GM19372 (cell line): ENCODE results near the gene DYNC1LI2.
"Not testable (repeated sequence)": the region's sequence is repeated elsewhere in the genome, so short reads cannot be mapped to it uniquely, and the experiment has no call there.

ENCODE experiments used
- ATAC-seq: cut with Tn5 transposase; IDR thresholded peaks from one replicate; pipeline ENCODE4 v1.9.1; 2021; ENCODE audit warnings: mild to moderate bottlenecking, low read depth, moderate library complexity; ENCODE audit not compliant: unreplicated experiment

The DYNC1LI2 gene

DNA sequence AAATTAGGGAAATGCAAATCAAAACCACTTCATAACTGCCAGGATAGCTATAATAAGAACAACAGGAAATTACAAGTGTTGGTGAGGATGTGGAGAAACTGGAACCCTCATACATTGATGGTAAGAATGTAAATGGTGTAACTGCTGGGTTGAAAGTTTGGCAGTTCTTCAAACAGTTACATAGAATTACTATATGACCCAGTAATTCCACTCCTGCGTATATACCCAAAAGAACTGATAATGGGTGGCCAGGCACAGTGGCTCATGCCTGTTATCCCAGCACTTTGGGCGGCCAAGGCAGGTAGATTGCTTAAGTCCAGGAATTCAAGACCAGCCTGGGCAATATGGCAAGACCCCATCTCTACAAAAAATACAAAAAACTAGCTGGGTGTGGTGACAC, 50.4 kb downstream of the DYNC1LI2 start:
- ATAC-seq = no peak

DNA sequence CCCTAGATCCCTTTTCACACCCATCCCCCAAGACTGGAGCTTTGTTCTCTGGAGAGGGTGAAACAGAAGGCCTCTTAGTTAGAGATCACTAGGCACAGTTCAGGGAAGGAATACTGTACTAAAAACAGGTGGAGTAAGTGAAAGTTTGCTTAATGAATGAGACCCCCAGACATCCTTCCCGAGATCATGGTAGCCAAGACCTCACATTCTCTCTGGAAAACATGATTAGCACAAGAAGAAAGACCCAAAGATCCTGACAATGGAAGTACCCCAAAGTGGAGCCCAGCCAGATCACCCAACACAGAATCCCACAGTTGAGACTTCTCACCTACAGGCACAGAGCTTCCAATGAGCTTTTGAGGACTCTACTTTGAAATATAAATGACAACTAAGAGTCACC, 51.5 kb downstream of the DYNC1LI2 start:
- ATAC-seq = no peak

DNA sequence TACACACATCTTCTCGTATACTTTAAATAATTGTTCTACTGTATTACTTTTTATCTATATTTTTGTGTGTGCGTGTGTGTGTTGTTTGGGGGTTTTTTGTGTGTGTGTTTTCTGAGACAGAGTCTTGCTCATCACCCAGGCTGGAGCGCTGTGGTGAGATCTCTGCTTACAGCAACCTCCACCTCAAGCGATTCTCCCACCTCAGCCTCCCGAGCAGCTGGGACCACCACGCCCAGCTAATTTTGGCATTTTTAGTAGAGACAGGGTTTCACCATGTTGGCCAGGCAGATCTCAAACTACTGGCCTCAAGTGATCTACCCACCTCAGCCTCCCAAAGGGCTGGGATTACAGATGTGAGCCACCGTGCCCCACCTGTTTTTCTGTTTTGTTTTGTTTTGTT, 53.4 kb downstream of the DYNC1LI2 start:
- ATAC-seq = no peak

DNA sequence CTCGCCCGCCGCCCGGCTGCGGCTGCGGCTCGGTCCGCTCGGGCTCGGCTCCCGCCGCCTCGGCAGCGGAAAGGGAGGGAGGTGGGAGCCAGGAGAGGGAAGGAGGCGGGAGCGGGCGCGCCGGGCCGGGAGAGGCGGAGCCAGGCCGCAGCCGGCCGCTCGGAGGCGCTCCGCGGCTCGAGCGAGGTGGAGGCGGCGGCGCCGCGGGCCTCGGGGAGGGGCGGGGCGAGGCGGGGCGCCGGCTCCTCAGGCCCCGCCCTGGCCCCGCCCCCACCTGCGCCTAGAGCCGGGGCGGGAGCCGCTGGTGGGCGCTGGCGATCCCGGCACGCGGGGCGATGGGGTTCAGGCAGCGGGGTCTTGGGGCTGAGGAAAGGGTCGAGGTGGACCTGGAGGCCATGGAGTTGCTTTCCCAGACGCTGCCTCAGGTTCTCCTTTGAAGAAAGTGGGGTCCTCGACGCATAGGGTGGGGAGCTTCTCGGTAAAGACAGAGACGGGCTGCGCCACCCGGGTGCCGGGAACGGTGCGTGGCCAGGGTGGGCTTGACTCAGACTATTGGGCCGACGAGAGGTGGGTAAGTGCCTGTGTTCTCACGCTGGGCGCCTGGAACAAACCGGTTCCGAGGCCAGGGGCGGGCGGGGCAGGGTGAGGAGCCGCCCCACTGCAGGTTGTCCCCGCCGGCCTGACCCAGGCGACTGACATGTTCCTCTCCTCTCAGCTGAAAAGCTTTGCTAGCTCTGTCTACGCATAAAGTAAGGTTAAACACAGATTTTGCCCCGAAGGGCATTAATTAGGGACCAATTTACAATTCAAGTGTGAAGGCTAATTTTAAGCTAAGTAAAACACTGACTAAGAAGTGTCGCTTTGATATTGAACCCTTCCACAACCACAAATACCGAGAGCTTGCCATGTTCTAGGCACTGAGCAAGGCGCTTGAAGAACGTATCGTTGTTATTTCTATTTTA, 54.5 kb downstream of the DYNC1LI2 start, which contains the start of gene CMTM4:
Gene CMTM4 (minus strand): TSS at position 75 of the 962 bp plus-strand sequence. CDS start 218 bp downstream, outside the sequence.
- peak; percentile 88 for ATAC-seq

DNA sequence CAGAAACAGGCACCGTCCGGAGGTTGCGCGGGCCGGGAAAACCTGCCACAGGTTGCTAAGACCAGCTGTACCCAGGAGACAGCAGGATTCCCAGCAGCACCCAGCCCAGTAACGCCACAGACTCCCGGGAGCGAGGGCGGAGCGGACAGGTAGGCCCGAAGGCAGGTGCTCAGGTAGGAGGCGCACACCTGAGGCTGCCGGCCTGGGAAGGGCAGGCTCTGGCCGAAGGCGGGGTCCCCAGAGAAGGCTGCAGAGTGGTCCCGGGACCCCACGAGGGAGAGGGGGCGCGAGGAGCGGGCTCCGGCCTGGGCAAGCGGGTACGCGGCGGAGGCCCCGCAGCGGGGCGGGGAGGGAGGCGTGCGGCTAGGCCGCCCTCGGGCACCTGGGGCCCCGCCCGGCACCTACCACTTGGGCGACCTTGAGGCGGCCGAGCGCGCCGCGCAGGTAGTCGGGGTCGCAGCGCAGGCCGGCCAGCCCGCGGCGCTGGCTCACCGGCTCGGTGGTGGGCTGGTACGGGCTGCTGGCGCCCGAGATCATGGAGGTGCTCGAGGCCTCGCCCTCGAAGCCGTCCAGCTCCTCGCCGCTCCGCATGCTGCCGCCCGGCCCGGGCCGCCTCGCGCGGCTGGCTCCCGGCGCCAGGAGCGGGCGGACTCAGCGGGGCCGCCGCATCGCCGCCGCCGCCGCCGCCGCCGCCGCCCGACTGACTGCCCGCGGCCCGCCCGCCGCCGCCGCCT, 55.3 kb downstream of the DYNC1LI2 start:
- ATAC-seq = peak; percentile 33

DNA sequence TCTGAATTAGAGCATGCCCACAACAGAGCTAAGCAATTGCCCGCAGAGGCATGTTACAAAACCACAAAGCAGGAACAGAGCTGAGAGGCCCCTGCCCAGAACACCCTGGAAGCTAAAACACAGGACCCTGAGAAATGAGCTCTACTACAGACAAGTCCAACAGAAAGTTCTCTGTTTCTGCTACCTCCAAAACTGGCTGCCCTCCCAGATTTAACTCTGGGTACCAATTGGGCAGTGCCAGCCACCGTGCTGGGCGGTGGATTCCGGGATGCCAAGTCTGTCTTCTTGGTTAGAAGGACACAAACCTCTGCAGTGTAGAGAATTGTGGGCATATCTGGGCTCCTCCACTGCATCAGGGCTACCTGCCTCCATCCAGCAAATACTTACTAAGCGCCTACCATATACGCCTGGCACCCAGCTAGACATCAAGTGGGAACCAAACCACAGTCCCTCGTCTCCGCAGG, 55.9 kb downstream of the DYNC1LI2 start:
- no peak for ATAC-seq

DNA sequence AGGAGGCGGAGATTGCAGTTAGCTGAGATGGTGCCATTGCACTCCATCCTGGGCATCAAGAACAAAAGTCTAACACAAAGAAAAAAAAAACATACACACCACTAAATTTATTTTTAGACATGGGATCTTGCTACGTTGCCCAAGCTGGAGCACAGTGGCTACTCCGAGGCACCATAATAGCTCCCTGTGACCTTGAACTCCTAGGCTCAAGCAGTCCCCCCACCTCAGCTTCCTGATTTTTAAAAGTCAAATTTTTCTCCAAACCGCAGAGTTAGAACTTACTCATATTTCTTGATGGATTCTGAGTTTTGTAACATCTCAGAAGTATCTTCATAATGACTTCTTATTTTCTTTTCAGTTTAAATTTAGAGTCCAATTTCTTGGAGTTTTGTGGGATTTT, 58.3 kb downstream of the DYNC1LI2 start:
- ATAC-seq = no peak

DNA sequence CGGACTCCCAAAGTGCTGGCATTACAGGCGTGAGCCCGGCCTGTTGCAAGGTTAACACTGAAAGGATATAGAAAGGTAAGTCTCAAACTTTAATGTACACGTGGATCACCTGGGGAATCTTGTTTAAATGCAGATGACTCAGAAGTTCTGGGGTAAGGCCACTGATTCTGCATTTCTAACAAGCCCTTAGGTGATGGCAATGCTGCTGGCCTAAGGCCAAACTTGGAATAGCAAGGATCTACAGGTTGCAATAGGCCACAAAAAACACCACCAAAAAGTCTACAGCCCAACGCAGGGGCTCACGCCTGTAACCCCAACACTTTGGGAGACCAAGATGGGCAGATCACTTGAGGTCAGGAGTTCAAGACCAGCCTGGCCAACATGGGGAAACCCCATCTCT, 59.1 kb downstream of the DYNC1LI2 start:
- no peak for ATAC-seq

DNA sequence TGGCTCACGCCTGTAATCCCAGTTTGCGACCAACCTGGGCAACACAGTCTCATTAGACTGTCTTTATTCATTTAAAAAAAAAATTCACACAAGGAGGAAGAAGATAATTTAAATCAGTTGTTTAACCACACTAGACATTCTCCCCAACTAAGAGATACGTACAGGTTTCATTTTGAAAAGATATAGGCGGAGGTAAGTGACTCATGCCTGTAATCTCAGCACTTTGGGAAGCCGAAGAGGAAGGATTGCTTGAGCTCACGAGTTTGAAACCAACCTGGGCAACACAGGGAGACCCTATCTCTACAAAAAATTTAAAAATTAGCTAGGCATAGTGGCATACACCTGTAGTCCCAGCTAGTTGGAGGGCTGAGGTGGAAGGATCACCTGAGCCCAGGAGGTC, 60.2 kb downstream of the DYNC1LI2 start:
- ATAC-seq = no peak

DNA sequence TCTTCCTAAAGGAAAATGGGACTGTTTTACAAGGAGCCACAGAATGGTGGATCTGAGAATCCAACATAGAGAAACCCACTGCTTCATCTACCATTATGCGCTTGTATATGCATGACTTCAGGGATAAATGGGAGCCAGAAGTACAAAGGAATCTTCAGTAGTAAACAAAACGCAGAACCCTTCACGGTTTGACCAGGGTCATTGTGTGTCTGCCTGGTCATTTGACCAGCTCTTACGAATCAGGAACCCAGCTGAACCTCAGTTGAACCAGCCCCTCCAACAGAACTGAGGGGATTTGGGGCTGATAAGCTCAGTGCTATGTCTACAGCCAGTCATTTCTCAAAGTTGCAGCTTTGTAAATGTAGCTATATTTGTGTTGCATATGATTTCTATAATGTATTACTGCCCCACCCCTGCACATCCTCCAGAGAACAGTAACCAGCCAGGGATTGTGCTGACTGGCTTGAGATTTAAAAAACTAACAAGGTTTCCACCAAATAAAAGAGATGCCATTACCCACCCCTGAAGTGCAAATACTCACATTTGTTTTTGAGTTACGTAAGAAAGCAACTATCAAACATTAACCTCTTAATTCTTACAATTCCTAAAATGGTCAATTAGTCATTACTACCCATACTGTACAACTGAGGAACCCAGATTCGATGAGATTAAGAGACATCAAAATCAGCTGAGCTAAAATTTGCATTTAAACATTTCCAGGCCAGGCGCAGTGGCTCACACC, 61.1 kb downstream of the DYNC1LI2 start:
- no peak for ATAC-seq

DNA sequence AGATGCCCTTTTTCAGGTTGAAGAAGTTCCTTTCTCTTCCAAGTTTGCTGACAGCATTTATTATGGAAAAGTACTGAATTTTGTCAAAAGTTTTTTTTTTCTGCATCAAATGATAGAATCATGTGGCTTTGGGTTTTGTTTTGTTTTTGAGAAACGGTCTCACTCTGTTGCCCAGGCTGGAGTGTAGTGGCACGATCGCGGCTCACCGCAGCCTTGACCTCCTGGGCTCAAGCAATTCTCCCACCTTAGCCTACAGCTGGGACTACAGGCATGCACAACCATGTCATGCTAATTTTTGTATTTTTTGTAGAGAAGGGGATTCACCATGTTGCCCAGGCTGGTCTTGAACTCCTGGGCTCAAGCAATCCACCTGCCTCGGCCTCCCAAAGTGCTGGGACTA, 62.1 kb downstream of the DYNC1LI2 start:
- ATAC-seq = no peak

DNA sequence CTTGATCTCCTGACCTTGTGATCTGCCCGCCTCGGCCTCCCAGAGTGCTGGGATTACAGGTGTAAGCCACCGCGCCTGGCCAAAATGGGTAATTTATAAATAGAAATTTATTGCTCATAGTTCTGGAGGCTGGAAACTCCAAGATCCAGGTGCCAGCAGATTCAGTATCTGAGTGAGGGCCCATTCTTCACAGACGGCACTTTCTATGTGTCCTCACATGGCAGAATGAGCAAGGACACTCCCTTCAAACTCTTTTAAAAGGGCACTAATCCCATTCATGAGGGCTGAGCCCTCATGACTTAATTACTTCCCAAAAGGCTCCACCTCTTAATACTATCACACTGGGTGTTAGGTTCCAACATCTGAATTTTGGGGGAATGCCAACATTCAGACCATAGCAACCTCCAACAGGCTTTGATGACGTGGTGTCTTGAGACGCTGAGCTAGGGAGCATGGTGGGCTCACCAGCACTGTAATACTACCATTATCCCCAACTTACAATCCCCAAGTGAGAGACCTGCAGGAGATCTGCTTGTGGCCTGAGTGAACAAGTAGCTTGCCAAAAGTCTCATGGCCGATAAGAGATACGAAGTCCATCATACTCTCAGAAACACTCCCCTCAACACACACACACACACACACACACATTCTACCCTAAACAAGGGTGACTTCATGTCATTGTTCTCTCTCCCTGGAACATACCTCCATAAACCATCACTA, 63.3 kb downstream of the DYNC1LI2 start:
- no peak for ATAC-seq

DNA sequence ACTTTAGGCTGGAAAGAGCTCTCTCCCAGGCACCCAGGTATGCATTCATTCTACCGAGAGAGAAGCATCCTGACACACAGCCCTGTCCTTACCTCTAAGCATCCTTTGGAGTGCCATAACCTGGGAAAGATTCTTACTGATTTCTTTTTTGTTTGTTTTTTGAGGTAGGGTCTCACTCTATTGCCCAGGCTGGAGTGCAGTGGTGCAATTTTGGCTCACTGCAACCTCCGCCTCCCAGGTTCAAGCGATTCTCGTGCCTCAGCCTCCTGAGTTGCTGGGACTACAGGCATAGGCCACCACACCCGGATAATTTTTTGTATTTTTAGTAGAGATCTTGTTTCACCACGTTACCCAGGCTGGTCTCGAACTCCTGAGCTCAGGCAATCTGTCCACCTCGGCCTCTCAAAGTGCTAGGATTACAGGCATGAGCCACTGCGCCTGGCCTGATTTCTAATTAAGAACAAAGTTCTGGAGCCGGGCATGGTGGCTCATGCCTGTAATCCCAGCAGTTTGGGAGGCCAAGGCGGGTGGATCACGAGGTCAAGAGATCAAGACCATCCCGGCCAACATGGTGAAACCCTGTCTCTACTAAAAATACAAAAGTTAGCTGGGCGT, 65.8 kb downstream of the DYNC1LI2 start:
- ATAC-seq = not testable (repeated sequence)

DNA sequence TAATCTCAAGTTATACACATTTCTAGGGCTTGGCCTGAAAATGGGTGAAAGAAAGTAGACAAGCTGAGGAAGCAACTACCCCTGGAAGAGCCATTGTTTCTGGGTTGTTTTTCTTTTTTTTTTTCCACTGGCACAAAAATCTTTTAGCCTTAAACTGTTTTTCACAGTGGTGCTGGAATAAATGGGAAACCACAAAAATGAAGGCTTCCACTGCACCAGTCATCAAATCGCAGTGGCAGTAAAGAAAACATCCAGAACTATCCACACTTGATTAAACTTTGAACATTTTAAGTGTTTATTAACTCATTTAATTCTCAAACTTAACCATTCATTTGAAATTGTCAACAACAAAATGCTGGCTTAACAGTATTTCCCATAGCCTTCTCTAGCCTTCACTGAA, 69.1 kb downstream of the DYNC1LI2 start:
- ATAC-seq = no peak

DNA sequence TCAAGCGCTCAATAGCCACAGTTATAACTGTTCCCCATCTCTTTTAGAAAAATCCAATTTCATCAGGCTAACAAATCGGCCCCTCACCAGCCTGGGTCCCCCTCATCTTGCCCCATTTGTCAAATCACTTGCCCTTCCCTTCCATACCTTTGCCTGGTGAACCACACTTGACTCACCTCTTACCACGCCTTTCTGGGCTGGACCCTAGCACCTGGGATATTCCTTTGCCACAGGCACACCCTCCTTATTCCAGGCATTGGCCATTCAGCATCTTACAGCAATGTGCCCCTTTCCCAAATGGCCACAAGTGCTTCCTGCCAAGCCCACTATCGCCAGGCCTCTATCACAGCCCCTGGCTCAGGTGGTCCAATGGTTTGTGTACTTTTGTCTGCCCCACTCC, 69.7 kb downstream of the DYNC1LI2 start:
- ATAC-seq = no peak

DNA sequence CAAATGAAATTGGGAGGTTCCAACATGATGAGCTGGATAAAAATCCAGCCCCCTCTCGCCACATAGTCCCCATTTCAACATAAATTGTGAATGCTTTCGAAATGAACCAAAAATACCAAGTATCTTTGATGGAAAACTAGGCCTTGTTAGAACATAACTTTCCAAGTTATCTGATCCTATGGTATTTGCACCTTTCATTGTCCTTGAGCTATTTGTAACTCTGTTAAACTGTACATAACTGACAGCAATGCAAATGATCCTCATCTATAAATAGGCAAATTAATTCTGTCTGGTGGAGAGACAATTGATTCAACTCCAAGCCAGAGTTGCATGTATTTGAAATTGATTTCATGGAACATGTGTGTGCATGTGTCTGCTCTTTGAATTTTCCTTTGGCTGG, 73.1 kb downstream of the DYNC1LI2 start:
- no peak for ATAC-seq

DNA sequence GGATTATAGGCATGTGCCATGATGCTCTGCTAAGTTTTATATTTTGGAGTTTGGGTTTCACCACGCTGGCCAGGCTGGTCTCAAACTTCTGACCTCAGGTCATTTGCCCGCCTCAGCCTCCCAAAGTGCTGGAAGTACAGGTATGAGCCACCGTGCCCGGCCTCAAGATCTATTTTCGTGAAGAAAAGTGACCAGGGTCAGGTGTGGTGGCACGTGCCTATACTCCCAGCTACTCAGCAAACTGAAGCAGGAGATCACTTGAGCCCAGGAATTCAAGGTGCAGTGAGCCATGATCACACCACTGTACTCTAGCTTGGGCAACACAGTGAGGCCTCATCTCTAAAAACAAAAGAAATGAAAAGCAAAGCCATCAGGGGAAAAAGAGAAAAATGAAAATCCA, 73.6 kb downstream of the DYNC1LI2 start:
- ATAC-seq = no peak

DNA sequence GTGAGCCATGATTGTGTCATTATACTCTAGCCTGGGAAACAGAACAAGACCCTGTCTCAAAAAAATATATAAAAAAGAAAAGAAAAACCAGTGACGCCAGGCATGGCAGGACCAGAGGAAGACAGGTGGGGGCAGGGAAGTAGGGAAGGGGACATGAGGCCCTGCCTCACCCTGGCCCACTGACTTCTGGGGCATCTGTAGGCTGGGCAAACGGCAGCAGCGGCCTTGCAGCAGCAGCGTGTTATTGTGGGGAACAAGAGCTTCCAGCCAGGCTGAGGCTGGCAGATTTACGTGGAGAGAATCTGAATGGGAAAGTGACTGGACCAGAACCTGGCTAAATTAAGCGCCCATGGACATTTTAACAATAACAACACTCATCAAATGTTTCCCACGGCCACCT, 74.2 kb downstream of the DYNC1LI2 start:
- ATAC-seq = no peak

DNA sequence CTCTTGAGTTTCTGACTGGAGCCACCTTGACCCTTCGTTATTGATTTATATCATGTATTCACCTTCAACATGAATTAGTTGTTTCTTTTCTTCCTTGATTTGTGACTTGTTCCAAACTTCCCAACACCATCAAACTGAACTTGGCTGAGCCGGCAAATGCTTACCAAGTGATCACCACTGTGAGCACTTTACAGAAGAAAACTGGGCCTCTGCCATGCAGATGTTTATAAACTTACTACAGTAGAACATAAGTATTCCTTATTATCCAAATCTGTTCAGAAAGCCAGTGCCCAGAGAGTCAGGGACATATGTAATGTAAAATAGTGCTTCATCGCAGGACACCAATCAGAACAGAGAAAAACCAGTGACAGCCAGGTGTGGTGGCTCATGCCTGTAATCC, 74.8 kb downstream of the DYNC1LI2 start:
- ATAC-seq = no peak

DNA sequence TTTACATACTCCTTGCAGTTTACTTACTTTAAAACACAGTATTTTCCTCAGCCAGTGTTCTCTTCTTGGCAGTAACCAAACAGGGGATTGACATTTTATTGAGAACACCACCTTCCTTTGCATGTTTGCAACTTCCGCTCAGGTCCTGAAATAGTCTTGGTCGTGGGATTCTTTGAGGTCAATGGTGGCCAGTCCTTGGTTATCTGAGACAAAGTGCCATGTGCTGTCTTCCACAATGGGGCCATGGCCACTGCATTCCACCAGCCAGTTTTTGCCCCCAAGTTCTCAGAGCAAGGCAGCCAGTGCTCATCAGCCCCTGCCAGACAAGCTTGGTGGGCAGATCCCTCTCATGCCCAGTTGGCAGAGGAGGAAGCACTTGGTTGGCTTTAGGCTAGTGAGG, 77.7 kb downstream of the DYNC1LI2 start:
- ATAC-seq = no peak
